HUES48 (cell line): ENCODE results near the gene EP300.
"Not testable (repeated sequence)": the region's sequence is repeated elsewhere in the genome, so short reads cannot be mapped to it uniquely, and the experiment has no call there.

Source experiments
- H3K27ac ChIP-seq: one replicate; pipeline ENCODE4 v1.7.0; 2013; ENCODE audit warnings: low read depth, low read length, inconsistent platforms
- H3K27me3 ChIP-seq: 2 replicates; pipeline ENCODE4 v1.6.1; 2013; ENCODE audit warnings: mild to moderate bottlenecking, low read length; ENCODE audit not compliant: control insufficient read depth, insufficient read depth
- H3K36me3 ChIP-seq: 2 replicates; pipeline ENCODE4 v1.6.1; 2013; ENCODE audit warnings: low read length; ENCODE audit not compliant: control insufficient read depth, insufficient read depth
- H3K4me1 ChIP-seq: 2 replicates; pipeline ENCODE4 v1.6.1; 2013; ENCODE audit warnings: mild to moderate bottlenecking, low read length; ENCODE audit not compliant: control insufficient read depth, insufficient read depth
- H3K4me3 ChIP-seq: 2 replicates; pipeline ENCODE4 v1.5.1; 2013; ENCODE audit warnings: mild to moderate bottlenecking, low read depth, low read length
- H3K9ac ChIP-seq: 2 replicates; pipeline ENCODE4 v1.6.1; 2013; ENCODE audit warnings: mild to moderate bottlenecking, low read depth, low read length, moderate library complexity
- H3K9me3 ChIP-seq: 2 replicates; pipeline ENCODE4 v1.6.1; 2013; ENCODE audit warnings: low read length; ENCODE audit not compliant: control insufficient read depth, insufficient read depth

Gene EP300

DNA sequence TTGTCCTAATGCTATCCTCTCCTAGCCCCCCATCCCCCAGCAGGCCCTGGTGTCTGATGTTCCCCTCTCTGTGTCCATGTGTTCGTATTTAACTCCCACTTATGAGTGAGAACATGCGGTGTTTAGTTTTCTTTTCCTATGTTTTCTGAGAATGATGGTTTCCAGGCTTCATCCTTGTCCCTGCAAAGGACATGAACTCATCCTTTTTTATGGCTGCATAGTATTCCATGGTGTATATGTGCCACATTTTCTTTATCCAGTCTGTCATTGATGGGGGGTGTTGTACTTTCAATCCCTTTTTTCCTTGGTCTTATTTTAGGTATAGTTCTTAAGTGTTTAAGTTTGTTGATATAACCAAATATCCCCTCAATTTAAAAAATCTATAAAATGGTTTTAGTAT lies 23.9 kb downstream of the EP300 start:
- peaks cover 65% of the 10 kb centered on the region for H3K36me3 ChIP-seq
- no peak overlapping the region for H3K4me3 ChIP-seq

DNA sequence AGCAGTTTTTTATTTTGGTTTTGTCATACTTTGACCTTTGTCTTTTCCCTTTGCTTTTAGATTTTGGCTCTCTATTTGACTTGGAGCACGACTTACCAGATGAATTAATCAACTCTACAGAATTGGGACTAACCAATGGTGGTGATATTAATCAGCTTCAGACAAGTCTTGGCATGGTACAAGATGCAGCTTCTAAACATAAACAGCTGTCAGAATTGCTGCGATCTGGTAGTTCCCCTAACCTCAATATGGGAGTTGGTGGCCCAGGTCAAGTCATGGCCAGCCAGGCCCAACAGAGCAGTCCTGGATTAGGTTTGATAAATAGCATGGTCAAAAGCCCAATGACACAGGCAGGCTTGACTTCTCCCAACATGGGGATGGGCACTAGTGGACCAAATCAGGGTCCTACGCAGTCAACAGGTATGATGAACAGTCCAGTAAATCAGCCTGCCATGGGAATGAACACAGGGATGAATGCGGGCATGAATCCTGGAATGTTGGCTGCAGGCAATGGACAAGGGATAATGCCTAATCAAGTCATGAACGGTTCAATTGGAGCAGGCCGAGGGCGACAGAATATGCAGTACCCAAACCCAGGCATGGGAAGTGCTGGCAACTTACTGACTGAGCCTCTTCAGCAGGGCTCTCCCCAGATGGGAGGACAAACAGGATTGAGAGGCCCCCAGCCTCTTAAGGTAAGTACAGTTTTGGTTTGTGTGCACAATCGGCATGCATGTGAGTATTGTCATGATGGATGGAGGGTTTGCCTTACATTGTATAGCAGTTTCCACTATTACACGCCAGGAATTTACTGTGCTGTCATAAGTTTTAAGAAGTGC lies 25.0 kb downstream of the EP300 start:
- H3K27me3 ChIP-seq: no peaks in the 10 kb centered on the region
- no peak overlapping the region for H3K4me3 ChIP-seq
- H3K27ac ChIP-seq: no peak overlapping the region
- H3K9me3 ChIP-seq: no peaks in the 10 kb centered on the region
- H3K36me3 ChIP-seq: peaks cover 68% of the 10 kb centered on the region
- H3K9ac ChIP-seq: no peak overlapping the region
- H3K4me1 ChIP-seq: no peaks in the 10 kb centered on the region

More for the DNA sequence above, 23.9 kb downstream of the EP300 start:
- Histone ChIP-seq H3K4me1 (no peaks in the 10 kb centered on the region), H3K27ac (no peak overlapping the region), H3K9me3 (no peaks in the 10 kb centered on the region), H3K9ac (no peak overlapping the region), H3K27me3 (no peaks in the 10 kb centered on the region)

DNA sequence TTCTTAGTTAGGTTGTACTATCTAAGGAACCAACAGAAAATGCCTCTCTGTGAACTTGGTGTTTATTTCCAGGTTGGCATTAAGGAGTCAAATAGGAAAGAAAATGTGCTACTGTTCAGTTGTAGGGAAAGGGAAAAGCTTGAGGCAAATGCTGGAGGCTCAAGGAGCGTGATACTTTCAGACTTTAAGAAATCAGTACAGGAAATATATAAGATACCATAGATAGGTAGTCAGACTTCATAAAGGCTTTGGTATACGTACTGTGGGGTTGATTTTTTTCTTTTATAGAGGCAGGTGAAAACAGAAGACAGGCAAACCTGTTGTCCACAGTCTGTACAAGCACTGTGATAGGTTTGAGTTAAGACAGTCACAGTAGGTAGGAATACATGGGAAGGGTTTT lies 30.8 kb downstream of the EP300 start:
- Histone ChIP-seq H3K4me3 (no peak overlapping the region), H3K9ac (no peak overlapping the region), H3K27ac (no peak overlapping the region), H3K36me3 (peaks cover 87% of the 10 kb centered on the region), H3K4me1 (no peaks in the 10 kb centered on the region), H3K27me3 (no peaks in the 10 kb centered on the region), H3K9me3 (no peaks in the 10 kb centered on the region)

DNA sequence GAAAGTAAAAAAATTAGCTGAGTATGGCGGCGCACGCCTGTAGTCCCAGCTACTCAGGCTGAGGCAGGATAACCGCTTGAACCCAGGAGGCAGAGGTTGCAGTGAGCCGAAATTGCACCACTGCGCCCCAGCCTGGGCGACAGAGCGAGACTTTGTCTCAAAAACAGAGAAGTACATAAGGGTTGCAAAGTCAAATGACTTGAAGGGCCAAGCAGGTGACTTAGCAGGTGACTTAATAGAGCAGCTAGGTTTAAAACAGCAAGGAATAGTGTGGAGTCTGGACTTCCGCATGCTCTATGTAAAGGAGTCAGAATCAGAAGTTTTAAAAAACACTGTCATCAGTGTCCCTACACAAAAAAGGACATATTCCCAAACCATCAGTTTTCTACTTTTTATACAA lies 31.7 kb downstream of the EP300 start:
- no peaks in the 10 kb centered on the region for H3K9me3 ChIP-seq
- H3K4me1 ChIP-seq: no peaks in the 10 kb centered on the region
- no peak overlapping the region for H3K27ac ChIP-seq
- no peak overlapping the region for H3K9ac ChIP-seq
- H3K27me3 ChIP-seq: no peaks in the 10 kb centered on the region
- H3K4me3 ChIP-seq: no peak overlapping the region
- peaks cover 85% of the 10 kb centered on the region for H3K36me3 ChIP-seq

DNA sequence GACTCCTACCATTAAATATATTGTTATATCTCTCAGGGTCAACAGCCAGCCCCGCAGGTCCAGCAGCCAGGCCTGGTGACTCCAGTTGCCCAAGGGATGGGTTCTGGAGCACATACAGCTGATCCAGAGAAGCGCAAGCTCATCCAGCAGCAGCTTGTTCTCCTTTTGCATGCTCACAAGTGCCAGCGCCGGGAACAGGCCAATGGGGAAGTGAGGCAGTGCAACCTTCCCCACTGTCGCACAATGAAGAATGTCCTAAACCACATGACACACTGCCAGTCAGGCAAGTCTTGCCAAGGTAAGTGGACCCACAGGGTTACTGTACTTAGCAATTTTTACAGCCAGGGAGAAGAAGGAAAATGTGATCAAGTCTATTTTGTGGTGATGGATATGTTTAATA lies 35.1 kb downstream of the EP300 start:
- no peaks in the 10 kb centered on the region for H3K4me1 ChIP-seq
- H3K36me3 ChIP-seq: peaks cover 91% of the 10 kb centered on the region

GRCh38 chr22:41128606-41129005 lies 36.2 kb downstream of the EP300 start:
- no peaks in the 10 kb centered on the region for H3K9me3 ChIP-seq
- H3K9ac ChIP-seq: no peak overlapping the region
- no peaks in the 10 kb centered on the region for H3K4me1 ChIP-seq
- H3K36me3 ChIP-seq: peaks cover 90% of the 10 kb centered on the region
- no peaks in the 10 kb centered on the region for H3K27me3 ChIP-seq
- H3K4me3 ChIP-seq: no peak overlapping the region
- H3K27ac ChIP-seq: no peak overlapping the region

More for the DNA sequence above, 35.1 kb downstream of the EP300 start:
- Histone ChIP-seq H3K9ac (no peak overlapping the region), H3K4me3 (no peak overlapping the region), H3K9me3 (no peaks in the 10 kb centered on the region), H3K27me3 (no peaks in the 10 kb centered on the region), H3K27ac (no peak overlapping the region)

DNA sequence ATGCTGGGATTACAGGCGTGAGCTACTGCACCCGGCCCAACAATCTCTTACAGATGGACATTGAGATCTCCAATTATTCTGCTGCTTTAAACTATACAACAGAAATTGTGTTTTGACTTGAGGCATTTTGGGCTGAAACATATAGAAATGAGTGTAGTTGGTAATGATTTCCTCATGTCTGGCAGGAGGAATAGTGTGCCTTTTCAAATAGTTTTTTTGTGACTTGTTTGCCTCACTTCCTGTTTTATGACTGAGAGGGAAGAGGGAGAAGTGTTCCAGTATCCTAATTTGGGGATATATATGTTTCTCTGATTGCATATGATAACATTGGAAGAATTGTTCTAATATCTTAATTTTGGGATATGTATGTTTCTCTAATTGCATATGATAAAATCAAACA lies 40.2 kb downstream of the EP300 start:
- Histone ChIP-seq H3K9ac (no peak overlapping the region), H3K4me1 (no peaks in the 10 kb centered on the region), H3K36me3 (peaks cover 96% of the 10 kb centered on the region), H3K27me3 (no peaks in the 10 kb centered on the region), H3K9me3 (no peaks in the 10 kb centered on the region), H3K4me3 (no peak overlapping the region), H3K27ac (no peak overlapping the region)

- Histone ChIP-seq H3K27ac (no peak overlapping the region), H3K9me3 (no peaks in the 10 kb centered on the region), H3K4me3 (no peak overlapping the region), H3K36me3 (peaks cover 98% of the 10 kb centered on the region), H3K9ac (no peak overlapping the region), H3K27me3 (no peaks in the 10 kb centered on the region), H3K4me1 (no peaks in the 10 kb centered on the region)
These were observed 48.1 kb downstream of the EP300 start for GRCh38 chr22:41140365-41140957.

DNA sequence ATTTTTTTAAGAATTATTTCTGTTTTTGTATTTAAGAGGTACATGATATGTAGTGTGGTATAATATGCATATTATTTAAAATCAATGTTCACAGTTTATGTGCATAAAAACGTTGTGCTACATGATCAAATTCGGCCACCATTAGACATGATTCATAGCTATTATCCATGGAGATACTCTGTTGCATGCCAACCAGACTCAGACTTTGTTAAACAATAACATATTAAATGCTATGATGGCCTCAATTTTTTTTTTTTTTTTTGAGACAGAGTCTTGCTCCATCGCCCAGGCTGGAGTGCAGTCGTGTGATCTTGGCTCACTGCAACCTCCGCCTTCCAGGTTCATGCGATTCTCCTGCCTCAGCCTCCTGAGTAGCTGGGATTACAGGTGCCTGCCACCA lies 53.5 kb downstream of the EP300 start:
- H3K27me3 ChIP-seq, H3K27ac ChIP-seq, H3K4me1 ChIP-seq, H3K4me3 ChIP-seq, H3K9me3 ChIP-seq, H3K9ac ChIP-seq: not testable (repeated sequence)
- peaks cover 96% of the 10 kb centered on the region for H3K36me3 ChIP-seq

- no peak overlapping the region for H3K27ac ChIP-seq
- no peak overlapping the region for H3K4me3 ChIP-seq
- no peak overlapping the region for H3K9ac ChIP-seq
- no peaks in the 10 kb centered on the region for H3K9me3 ChIP-seq
- H3K4me1 ChIP-seq: no peaks in the 10 kb centered on the region
- H3K27me3 ChIP-seq: no peaks in the 10 kb centered on the region
- peaks cover 96% of the 10 kb centered on the region for H3K36me3 ChIP-seq
These were observed 54.2 kb downstream of the EP300 start for GRCh38 chr22:41146573-41146972.

- Histone ChIP-seq H3K4me3 (no peak overlapping the region), H3K9ac (no peak overlapping the region), H3K9me3 (no peaks in the 10 kb centered on the region), H3K4me1 (no peaks in the 10 kb centered on the region), H3K27ac (no peak overlapping the region), H3K36me3 (peaks cover 98% of the 10 kb centered on the region), H3K27me3 (no peaks in the 10 kb centered on the region)
These were observed 55.3 kb downstream of the EP300 start for GRCh38 chr22:41147722-41148121.
